Chondrocyte (in vitro differentiated cells): ENCODE measurements around the gene RAD51. TPM values are rescaled to one million over a fixed set of nuclear protein-coding genes. Genes with fewer than 3 reads are reported as not detected.

Experiments used
- DNase-seq: peaks from one replicate; pipeline ENCODE4 v3.0.0; 2021; ENCODE audit warnings: mixed read lengths, low spot score
- H3K27ac Mint-ChIP-seq: one replicate; pipeline ENCODE4 v1.8.0; 2021; ENCODE audit warnings: mild to moderate bottlenecking, moderate library complexity, mixed read lengths; ENCODE audit not compliant: unreplicated experiment
- H3K27me3 Mint-ChIP-seq: 2 replicates; pipeline ENCODE4 v1.8.0; 2021; ENCODE audit warnings: low read depth, mixed read lengths
- H3K36me3 Mint-ChIP-seq: 2 replicates; pipeline ENCODE4 v1.8.0; 2021; ENCODE audit warnings: low read depth, mixed read lengths
- H3K4me1 Mint-ChIP-seq: 2 replicates; pipeline ENCODE4 v1.8.0; 2021; ENCODE audit warnings: low read depth, mild to moderate bottlenecking, mixed read lengths
- H3K4me3 Mint-ChIP-seq: one replicate; pipeline ENCODE4 v1.8.0; 2021; ENCODE audit warnings: mild to moderate bottlenecking, moderate library complexity, mixed read lengths; ENCODE audit not compliant: unreplicated experiment
- H3K9me3 Mint-ChIP-seq: 2 replicates; pipeline ENCODE4 v1.8.0; 2021; ENCODE audit warnings: low read depth, mixed read lengths
- CTCF ChIP-seq: fragments of 200-600 bp; sonication (generic); IDR thresholded peaks from 2 replicates; pipeline ENCODE4 v1.5.0; 2021; ENCODE audit warnings: antibody characterized with exemption, mild to moderate bottlenecking, moderate library complexity
- total RNA-seq: library from RNA; stranded (reverse); gene quantifications from 3 replicates; pipeline ENCODE4 v1.2.1, GENCODE V29; 2021

The RAD51 gene
- total RNA-seq, 1 donor from 2014 or later, result 9.4 TPM

- TF ChIP-seq CTCF, result no peak
- no peaks in the 10 kb centered on the region for H3K9me3 Mint-ChIP-seq
- H3K4me1 Mint-ChIP-seq, result peaks cover 39% of the 10 kb centered on the region
- H3K27ac Mint-ChIP-seq, result peak overlapping the region; percentile 69
- peak overlapping the region; percentile 75 for H3K4me3 Mint-ChIP-seq
- no peaks in the 10 kb centered on the region for H3K36me3 Mint-ChIP-seq
- H3K27me3 Mint-ChIP-seq, result peaks cover 3% of the 10 kb centered on the region
- DNase-seq, result no peak
Observed at GRCh38 chr15:40762919-40763800, 68.2 kb downstream of the RAD51 start.

GRCh38 chr15:40763801-40764628 is 69.0 kb downstream of the RAD51 start, which contains the start of gene GCHFR:
Gene GCHFR (plus strand): TSS chr15:40764068. CDS start chr15:40764181, 113 bp downstream.
- peak; percentile 70 for TF ChIP-seq CTCF
- Mint-ChIP-seq H3K9me3 (no peaks in the 10 kb centered on the region), H3K4me1 (peaks cover 39% of the 10 kb centered on the region), H3K4me3 (peak within 1 kb of the TSS; percentile 75), H3K27ac (peak within 1 kb of the TSS; percentile 69), H3K36me3 (no peaks in the 10 kb centered on the region), H3K27me3 (peaks cover 3% of the 10 kb centered on the region)
- DNase-seq, result no peak

GRCh38 chr15:40764629-40765103 is 69.7 kb downstream of the RAD51 start:
- H3K9me3 Mint-ChIP-seq, result no peaks in the 10 kb centered on the region
- H3K36me3 Mint-ChIP-seq, result no peaks in the 10 kb centered on the region
- DNase-seq, result no peak
- no peak for TF ChIP-seq CTCF
- H3K4me3 Mint-ChIP-seq, result peak overlapping the region; percentile 75
- H3K4me1 Mint-ChIP-seq, result peaks cover 43% of the 10 kb centered on the region
- H3K27me3 Mint-ChIP-seq, result peaks cover 3% of the 10 kb centered on the region
- H3K27ac Mint-ChIP-seq, result peak overlapping the region; percentile 69

GRCh38 chr15:40766194-40766815 is 71.3 kb downstream of the RAD51 start:
- peaks cover 49% of the 10 kb centered on the region for H3K4me1 Mint-ChIP-seq
- no peaks in the 10 kb centered on the region for H3K27me3 Mint-ChIP-seq
- TF ChIP-seq CTCF, result no peak
- no peak for DNase-seq
- peak overlapping the region; percentile 49 for H3K27ac Mint-ChIP-seq
- no peak overlapping the region for H3K4me3 Mint-ChIP-seq
- H3K36me3 Mint-ChIP-seq, result no peaks in the 10 kb centered on the region
- no peaks in the 10 kb centered on the region for H3K9me3 Mint-ChIP-seq
